PC-3 (cell line): ENCODE measurements around the gene CYP2A7.
"Not testable (repeated sequence)": the region's sequence is repeated elsewhere in the genome, so short reads cannot be mapped to it uniquely, and the experiment has no call there.

Experiments
- EZH2 ChIP-seq: fragments of 300-600 bp; sonication (generic); IDR thresholded peaks from one replicate; pipeline ENCODE4 v1.6.1; 2017; ENCODE audit warnings: antibody characterized with exemption, mild to moderate bottlenecking, low read length; ENCODE audit not compliant: unreplicated experiment
- EZH2phosphoT487 ChIP-seq: fragments of 300-600 bp; sonication (generic); IDR thresholded peaks from 2 replicates; pipeline ENCODE4 v1.6.1; 2018; ENCODE audit warnings: mild to moderate bottlenecking, antibody characterized with exemption, low read length, borderline replicate concordance
- TF ChIP-seq, protein P1 (sequence below): fragments of 300-600 bp; sonication (generic); conservative IDR thresholded peaks from 2 replicates; pipeline ENCODE4 v1.5.1; 2017; ENCODE audit warnings: antibody characterized with exemption, low read depth, mild to moderate bottlenecking, low read length

DNA sequence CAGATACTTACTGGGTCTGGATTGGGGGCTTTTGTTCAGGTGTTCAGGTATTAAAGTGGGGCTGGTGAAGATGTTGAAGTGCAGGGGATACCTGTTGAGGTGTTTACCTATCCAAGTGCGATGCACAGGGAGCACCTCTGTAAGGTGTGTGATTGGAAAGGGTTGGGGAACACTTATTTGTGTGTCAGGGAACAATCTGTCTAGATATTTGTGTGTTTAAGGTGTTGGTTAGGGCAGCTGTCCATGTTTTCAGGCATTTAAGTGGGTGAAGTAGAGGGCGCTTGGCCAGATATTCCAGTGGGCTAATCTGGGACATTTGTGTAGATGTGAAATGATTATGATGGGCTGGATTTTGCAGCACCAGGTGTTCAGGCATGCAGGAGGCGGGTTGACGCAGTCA, 2.7 kb downstream of the CYP2A7 start:
- TF ChIP-seq, protein P1, sequence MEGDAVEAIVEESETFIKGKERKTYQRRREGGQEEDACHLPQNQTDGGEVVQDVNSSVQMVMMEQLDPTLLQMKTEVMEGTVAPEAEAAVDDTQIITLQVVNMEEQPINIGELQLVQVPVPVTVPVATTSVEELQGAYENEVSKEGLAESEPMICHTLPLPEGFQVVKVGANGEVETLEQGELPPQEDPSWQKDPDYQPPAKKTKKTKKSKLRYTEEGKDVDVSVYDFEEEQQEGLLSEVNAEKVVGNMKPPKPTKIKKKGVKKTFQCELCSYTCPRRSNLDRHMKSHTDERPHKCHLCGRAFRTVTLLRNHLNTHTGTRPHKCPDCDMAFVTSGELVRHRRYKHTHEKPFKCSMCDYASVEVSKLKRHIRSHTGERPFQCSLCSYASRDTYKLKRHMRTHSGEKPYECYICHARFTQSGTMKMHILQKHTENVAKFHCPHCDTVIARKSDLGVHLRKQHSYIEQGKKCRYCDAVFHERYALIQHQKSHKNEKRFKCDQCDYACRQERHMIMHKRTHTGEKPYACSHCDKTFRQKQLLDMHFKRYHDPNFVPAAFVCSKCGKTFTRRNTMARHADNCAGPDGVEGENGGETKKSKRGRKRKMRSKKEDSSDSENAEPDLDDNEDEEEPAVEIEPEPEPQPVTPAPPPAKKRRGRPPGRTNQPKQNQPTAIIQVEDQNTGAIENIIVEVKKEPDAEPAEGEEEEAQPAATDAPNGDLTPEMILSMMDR, result not testable (repeated sequence)
- TF ChIP-seq EZH2phosphoT487, EZH2: not testable (repeated sequence)
